HepG2 (cell line): ENCODE results near the gene STRN4. TPM values are rescaled to one million over a fixed set of nuclear protein-coding genes. Genes with fewer than 3 reads are reported as not detected.

Experiments used
- CBX2 ChIP-seq, 2 experiments: fragments of 200-600 bp in 1 of 2; sonication (generic); formaldehyde crosslinking in 1 of 2; IDR thresholded peaks; 2 replicates each; pipeline versions ENCODE4 v1.7.0 to v1.8.1; 2018 to 2022; ENCODE audit warnings: low read depth in 2 of 2, low read length in 1 of 2, mild to moderate bottlenecking in 1 of 2, missing genetic modification reagents in 1 of 2
- HNRNPK ChIP-seq: fragments of 200-400 bp; formaldehyde crosslinking; IDR thresholded peaks from 2 replicates; pipeline ENCODE4 v1.6.1; 2018; ENCODE audit warnings: low read length, low read depth, moderate library complexity, mild to moderate bottlenecking; ENCODE audit not compliant: poor library complexity, severe bottlenecking
- KLF11 ChIP-seq: IDR thresholded peaks from 2 replicates; pipeline ENCODE4 v1.6.1; 2016; ENCODE audit warnings: missing compliant biosample characterization
- MIER2 ChIP-seq: IDR thresholded peaks from 2 replicates; pipeline ENCODE4 v1.6.1; 2016; ENCODE audit warnings: missing biosample characterization, missing genetic modification reagents
- NCOA5 ChIP-seq: sonication (generic); formaldehyde crosslinking; IDR thresholded peaks from 2 replicates; pipeline ENCODE4 v1.4.0; 2020; ENCODE audit warnings: missing genetic modification reagents
- NKX3-1 ChIP-seq: sonication (generic); formaldehyde crosslinking; IDR thresholded peaks from 2 replicates; pipeline ENCODE4 v1.5.0; 2020; ENCODE audit warnings: missing genetic modification reagents
- RFX3 ChIP-seq: IDR thresholded peaks from 2 replicates; pipeline ENCODE4 v1.6.1; 2016; ENCODE audit warnings: missing biosample characterization, missing genetic modification reagents
- SP2 ChIP-seq: sonication (generic); formaldehyde crosslinking; IDR thresholded peaks from 2 replicates; pipeline ENCODE4 v1.5.1; 2020; ENCODE audit warnings: mild to moderate bottlenecking, missing genetic modification reagents
- ZNF33A ChIP-seq: sonication (generic); formaldehyde crosslinking; IDR thresholded peaks from 2 replicates; pipeline ENCODE4 v1.5.1; 2020; ENCODE audit warnings: missing genetic modification reagents, mild to moderate bottlenecking, moderate library complexity, borderline replicate concordance
- ZNF670 ChIP-seq: sonication (generic); formaldehyde crosslinking; IDR thresholded peaks from 2 replicates; pipeline ENCODE4 v1.8.0; 2022; ENCODE audit warnings: mild to moderate bottlenecking, missing genetic modification reagents, borderline replicate concordance
- ZNF75D ChIP-seq: sonication (generic); formaldehyde crosslinking; IDR thresholded peaks from 2 replicates; pipeline ENCODE4 v1.8.1; 2023; ENCODE audit warnings: missing genetic modification reagents, mild to moderate bottlenecking, borderline replicate concordance
- polyA plus RNA-seq, 8 experiments: library from polyadenylated mRNA; depleted of rRNA in 3 of 8; stranded (reverse) in 7 of 8; unstranded in 1 of 8; fragments of >200 nt; fragmentation: Illumina TruSeq in 4 of 8; extraction: Trizol in 4 of 8; gene quantifications; 2 replicates each; pipeline versions ENCODE4 v1.2.1 to v1.2.3, GENCODE V29; 2011 to 2016; ENCODE audit warnings: low read depth in 4 of 8, missing spikeins in 1 of 8, mixed read lengths in 1 of 8; ENCODE audit not compliant: insufficient read depth in 1 of 8
- total RNA-seq, 5 experiments: library from RNA; depleted of rRNA; stranded (reverse); fragments of >200 nt; fragmentation: Illumina TruSeq; extraction: Trizol; gene quantifications; 2 replicates each; pipeline ENCODE4 v1.2.3, GENCODE V29; 2016; ENCODE audit warnings: low read depth in 1 of 5
- TF ChIP-seq, protein P1 (sequence below): IDR thresholded peaks from 2 replicates; pipeline ENCODE4 v1.6.1; 2016; ENCODE audit warnings: low read depth
- TF ChIP-seq, protein P2 (sequence below): sonication (generic); formaldehyde crosslinking; IDR thresholded peaks from 2 replicates; pipeline ENCODE4 v1.9.0; 2021; ENCODE audit warnings: missing genetic modification reagents, borderline replicate concordance
- TF ChIP-seq, protein P3 (sequence below): sonication (generic); formaldehyde crosslinking; IDR thresholded peaks from 2 replicates; pipeline ENCODE4 v1.4.0; 2020; ENCODE audit warnings: mild to moderate bottlenecking, low read depth, missing genetic modification reagents
- TF ChIP-seq, protein P4 (sequence below): sonication (generic); formaldehyde crosslinking; IDR thresholded peaks from 2 replicates; pipeline ENCODE4 v1.5.0; 2020; ENCODE audit warnings: mild to moderate bottlenecking, missing genetic modification reagents, moderate library complexity
- TF ChIP-seq, protein P5 (sequence below): sonication (generic); formaldehyde crosslinking; IDR thresholded peaks from 2 replicates; pipeline ENCODE4 v1.5.0; 2020; ENCODE audit warnings: missing genetic modification reagents

The STRN4 gene
- total and polyA plus RNA-seq, 2 of the 13 experiments (the other 11 are each of a cell fraction or from before 2014, with no cell fraction given) = 43.1 to 57.3 TPM

DNA sequence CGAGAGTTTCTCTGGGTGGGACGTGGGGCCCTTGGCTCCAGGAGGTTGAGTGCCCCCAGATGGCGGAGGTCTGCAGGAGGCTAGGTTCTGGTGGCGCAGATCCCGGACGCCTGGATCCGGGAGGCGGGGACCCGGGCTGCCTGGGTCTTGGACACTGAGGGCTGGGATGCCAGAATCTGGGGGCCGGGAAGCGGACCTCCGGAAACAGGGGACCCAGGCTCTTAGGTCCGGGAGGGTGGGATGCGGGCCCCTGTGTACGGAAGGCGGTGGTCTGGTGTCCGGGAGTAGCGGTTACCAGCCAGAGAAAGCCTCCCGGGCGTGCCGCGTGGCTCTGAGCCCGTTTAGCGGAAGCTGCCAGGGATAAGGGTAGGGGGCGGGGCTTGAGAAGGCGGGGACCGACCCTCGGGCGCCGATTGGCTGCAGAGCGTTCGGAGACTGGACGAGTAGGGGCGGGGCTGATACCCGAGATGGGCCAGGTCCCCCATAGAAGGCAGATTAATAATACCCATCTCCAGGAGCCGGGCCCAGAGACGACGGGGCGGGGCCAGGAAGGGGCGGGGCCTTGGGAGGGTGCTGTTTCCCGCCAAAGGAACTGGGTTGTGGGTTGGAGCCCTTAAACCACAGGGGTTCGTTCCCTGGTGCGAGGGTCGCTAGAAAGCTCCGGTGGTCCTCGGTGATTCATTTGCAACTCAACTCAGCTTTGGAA lies 42.2 kb upstream of the STRN4 start, which contains the start of gene SLC1A5 (continued):
- TF ChIP-seq, protein P1, sequence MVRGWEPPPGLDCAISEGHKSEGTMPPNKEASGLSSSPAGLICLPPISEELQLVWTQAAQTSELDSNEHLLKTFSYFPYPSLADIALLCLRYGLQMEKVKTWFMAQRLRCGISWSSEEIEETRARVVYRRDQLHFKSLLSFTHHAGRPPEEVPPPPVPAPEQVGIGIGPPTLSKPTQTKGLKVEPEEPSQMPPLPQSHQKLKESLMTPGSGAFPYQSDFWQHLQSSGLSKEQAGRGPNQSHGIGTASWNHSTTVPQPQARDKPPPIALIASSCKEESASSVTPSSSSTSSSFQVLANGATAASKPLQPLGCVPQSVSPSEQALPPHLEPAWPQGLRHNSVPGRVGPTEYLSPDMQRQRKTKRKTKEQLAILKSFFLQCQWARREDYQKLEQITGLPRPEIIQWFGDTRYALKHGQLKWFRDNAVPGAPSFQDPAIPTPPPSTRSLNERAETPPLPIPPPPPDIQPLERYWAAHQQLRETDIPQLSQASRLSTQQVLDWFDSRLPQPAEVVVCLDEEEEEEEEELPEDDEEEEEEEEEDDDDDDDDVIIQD (CRISPR knock-in tag) = peak; percentile 52; the same call in 1 of the 2 replicates
- TF ChIP-seq, protein P2, sequence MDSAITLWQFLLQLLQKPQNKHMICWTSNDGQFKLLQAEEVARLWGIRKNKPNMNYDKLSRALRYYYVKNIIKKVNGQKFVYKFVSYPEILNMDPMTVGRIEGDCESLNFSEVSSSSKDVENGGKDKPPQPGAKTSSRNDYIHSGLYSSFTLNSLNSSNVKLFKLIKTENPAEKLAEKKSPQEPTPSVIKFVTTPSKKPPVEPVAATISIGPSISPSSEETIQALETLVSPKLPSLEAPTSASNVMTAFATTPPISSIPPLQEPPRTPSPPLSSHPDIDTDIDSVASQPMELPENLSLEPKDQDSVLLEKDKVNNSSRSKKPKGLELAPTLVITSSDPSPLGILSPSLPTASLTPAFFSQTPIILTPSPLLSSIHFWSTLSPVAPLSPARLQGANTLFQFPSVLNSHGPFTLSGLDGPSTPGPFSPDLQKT (CRISPR knock-in tag) = no peak
- TF ChIP-seq, protein P3, sequence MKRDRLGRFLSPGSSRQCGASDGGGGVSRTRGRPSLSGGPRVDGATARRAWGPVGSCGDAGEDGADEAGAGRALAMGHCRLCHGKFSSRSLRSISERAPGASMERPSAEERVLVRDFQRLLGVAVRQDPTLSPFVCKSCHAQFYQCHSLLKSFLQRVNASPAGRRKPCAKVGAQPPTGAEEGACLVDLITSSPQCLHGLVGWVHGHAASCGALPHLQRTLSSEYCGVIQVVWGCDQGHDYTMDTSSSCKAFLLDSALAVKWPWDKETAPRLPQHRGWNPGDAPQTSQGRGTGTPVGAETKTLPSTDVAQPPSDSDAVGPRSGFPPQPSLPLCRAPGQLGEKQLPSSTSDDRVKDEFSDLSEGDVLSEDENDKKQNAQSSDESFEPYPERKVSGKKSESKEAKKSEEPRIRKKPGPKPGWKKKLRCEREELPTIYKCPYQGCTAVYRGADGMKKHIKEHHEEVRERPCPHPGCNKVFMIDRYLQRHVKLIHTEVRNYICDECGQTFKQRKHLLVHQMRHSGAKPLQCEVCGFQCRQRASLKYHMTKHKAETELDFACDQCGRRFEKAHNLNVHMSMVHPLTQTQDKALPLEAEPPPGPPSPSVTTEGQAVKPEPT = 0 out of 2 replicates have a peak, but pooled peaks have one; percentile 23
- TF ChIP-seq NCOA5 (CRISPR knock-in tag) (no peak), HNRNPK (no peak), MIER2 (CRISPR knock-in tag) (peak; percentile 60; the same call in 1 of the 2 replicates), ZNF33A (CRISPR knock-in tag) (0 out of 2 replicates have a peak, but pooled peaks have one; percentile 59), KLF11 (CRISPR knock-in tag) (peak; percentile 93), RFX3 (CRISPR knock-in tag) (no peak), SP2 (peak; percentile 55), ZNF75D (CRISPR knock-in tag) (0 out of 2 replicates have a peak, but pooled peaks have one; percentile 29), NKX3-1 (CRISPR knock-in tag) (no peak), CBX2 (IDR thresholded peaks at IDR 0.05; ENCODE audit: low read depth, low read length) (no peak), CBX2 (CRISPR knock-in tag; IDR thresholded peaks at IDR 0.05; ENCODE audit: low read depth) (no peak), ZNF670 (peak; percentile 89)
- TF ChIP-seq, protein P4, sequence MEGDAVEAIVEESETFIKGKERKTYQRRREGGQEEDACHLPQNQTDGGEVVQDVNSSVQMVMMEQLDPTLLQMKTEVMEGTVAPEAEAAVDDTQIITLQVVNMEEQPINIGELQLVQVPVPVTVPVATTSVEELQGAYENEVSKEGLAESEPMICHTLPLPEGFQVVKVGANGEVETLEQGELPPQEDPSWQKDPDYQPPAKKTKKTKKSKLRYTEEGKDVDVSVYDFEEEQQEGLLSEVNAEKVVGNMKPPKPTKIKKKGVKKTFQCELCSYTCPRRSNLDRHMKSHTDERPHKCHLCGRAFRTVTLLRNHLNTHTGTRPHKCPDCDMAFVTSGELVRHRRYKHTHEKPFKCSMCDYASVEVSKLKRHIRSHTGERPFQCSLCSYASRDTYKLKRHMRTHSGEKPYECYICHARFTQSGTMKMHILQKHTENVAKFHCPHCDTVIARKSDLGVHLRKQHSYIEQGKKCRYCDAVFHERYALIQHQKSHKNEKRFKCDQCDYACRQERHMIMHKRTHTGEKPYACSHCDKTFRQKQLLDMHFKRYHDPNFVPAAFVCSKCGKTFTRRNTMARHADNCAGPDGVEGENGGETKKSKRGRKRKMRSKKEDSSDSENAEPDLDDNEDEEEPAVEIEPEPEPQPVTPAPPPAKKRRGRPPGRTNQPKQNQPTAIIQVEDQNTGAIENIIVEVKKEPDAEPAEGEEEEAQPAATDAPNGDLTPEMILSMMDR (CRISPR knock-in tag) = peak; percentile 35
- TF ChIP-seq, protein P5, sequence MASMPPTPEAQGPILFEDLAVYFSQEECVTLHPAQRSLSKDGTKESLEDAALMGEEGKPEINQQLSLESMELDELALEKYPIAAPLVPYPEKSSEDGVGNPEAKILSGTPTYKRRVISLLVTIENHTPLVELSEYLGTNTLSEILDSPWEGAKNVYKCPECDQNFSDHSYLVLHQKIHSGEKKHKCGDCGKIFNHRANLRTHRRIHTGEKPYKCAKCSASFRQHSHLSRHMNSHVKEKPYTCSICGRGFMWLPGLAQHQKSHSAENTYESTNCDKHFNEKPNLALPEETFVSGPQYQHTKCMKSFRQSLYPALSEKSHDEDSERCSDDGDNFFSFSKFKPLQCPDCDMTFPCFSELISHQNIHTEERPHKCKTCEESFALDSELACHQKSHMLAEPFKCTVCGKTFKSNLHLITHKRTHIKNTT (CRISPR knock-in tag) = no peak
